Islet of Langerhans (tissue), 1 donor: Measurements from ENCODE around the gene CTRL.

Experiments
- FAIRE-seq: peaks from one replicate; lab custom pipeline; 2011; peaks lifted over from hg19 to GRCh38; lab: Jason Lieb, UNC

The CTRL gene

GRCh38 chr16:67962135-67962534, 30.5 kb upstream of the CTRL start:
- no peak for FAIRE-seq

- no peak for FAIRE-seq
These were observed 29.9 kb upstream of the CTRL start for GRCh38 chr16:67961551-67961957.

- FAIRE-seq: no peak
These were observed 28.1 kb upstream of the CTRL start for GRCh38 chr16:67959536-67960329.

GRCh38 chr16:67957622-67958021, 26.0 kb upstream of the CTRL start:
- no peak for FAIRE-seq

- no peak for FAIRE-seq
These were observed 22.9 kb upstream of the CTRL start for GRCh38 chr16:67954421-67955196.

GRCh38 chr16:67953641-67954375, 22.1 kb upstream of the CTRL start:
- FAIRE-seq: no peak

- FAIRE-seq: no peak
These were observed 19.8 kb upstream of the CTRL start for GRCh38 chr16:67951485-67951884.

- no peak for FAIRE-seq
These were observed 18.7 kb upstream of the CTRL start for GRCh38 chr16:67950335-67950843.

- FAIRE-seq: no peak
These were observed 18.0 kb upstream of the CTRL start for GRCh38 chr16:67949645-67950044.

- FAIRE-seq: no peak
These were observed 16.4 kb upstream of the CTRL start for GRCh38 chr16:67948015-67948414.

- no peak for FAIRE-seq
These were observed 15.4 kb upstream of the CTRL start for GRCh38 chr16:67946966-67947558.

- no peak for FAIRE-seq
These were observed 14.5 kb upstream of the CTRL start for GRCh38 chr16:67946128-67946569.

- no peak for FAIRE-seq
These were observed 13.8 kb upstream of the CTRL start for GRCh38 chr16:67945392-67945933.

- no peak for FAIRE-seq
These were observed 13.2 kb upstream of the CTRL start for GRCh38 chr16:67944690-67945391.

GRCh38 chr16:67943619-67944504, 12.2 kb upstream of the CTRL start, which contains the start of gene LCAT:
Gene LCAT (minus strand): TSS chr16:67944120. CDS start chr16:67944101, 19 bp downstream.
- FAIRE-seq: no peak

- FAIRE-seq: no peak
These were observed 11.6 kb upstream of the CTRL start for GRCh38 chr16:67943256-67943618.

- FAIRE-seq: no peak
These were observed 11.0 kb upstream of the CTRL start for GRCh38 chr16:67942510-67943255.

GRCh38 chr16:67942200-67942509, 10.5 kb upstream of the CTRL start:
- no peak for FAIRE-seq

GRCh38 chr16:67941469-67942199, 10.0 kb upstream of the CTRL start:
- FAIRE-seq: no peak
